ENCODE results near the gene FAM120AOS. TPM values are rescaled to one million over a fixed set of nuclear protein-coding genes. Genes with fewer than 3 reads are reported as not detected.

FAM120AOS gene
- 39.1 TPM for total RNA-seq
- long read RNA-seq, full-length matches to known transcripts: 94 of 116 reads
- long read RNA-seq, partial matches to known transcripts: 4 of 116 reads
- long read RNA-seq, other reads (novel, unspliced or antisense): 18 of 116 reads

GRCh38 chr9:93453047-93453914 is at the start of gene FAM120AOS:
TSS of gene FAM120AOS (minus strand) at chr9:93453581. CDS start at chr9:93452709, 872 bp downstream.
- intact Hi-C loops (cut with DNase I): loop anchor here (5.0 to 10.0 kb wide), 3 partner anchors 49 to 328 kb away; no protein-coding TSS in a partner anchor
- DNase-seq (ENCODE audit: low spot score): peak; percentile 97

- intact Hi-C loops (cut with DNase I): loop anchor here (5.0 kb wide), 1 partner anchor 49 kb away; the partner anchor contains the start of genes FAM120A and FAM120AOS
- no peak for DNase-seq (ENCODE audit: low spot score)
Observed at GRCh38 chr9:93501406-93501805, 48.0 kb upstream of the FAM120AOS start.

- DNase-seq (ENCODE audit: low spot score): no peak
- intact Hi-C loops (cut with DNase I): loop anchor here (5.0 kb wide), 1 partner anchor 48 kb away; the partner anchor contains the start of genes FAM120A and FAM120AOS
Observed at GRCh38 chr9:93500571-93501298, 47.4 kb upstream of the FAM120AOS start.

GRCh38 chr9:93496285-93496684 is 42.9 kb upstream of the FAM120AOS start:
- no peak for DNase-seq (ENCODE audit: low spot score)
- intact Hi-C loops (cut with DNase I): no loop called here

- intact Hi-C loops (cut with DNase I): no loop called here
- no peak for DNase-seq (ENCODE audit: low spot score)
Observed at GRCh38 chr9:93493949-93494348, 40.6 kb upstream of the FAM120AOS start.

GRCh38 chr9:93492327-93492726 is 38.9 kb upstream of the FAM120AOS start:
- DNase-seq (ENCODE audit: low spot score): no peak
- intact Hi-C loops (cut with DNase I): no loop called here

- no peak for DNase-seq (ENCODE audit: low spot score)
Observed at GRCh38 chr9:93491593-93492232, 38.3 kb upstream of the FAM120AOS start.

GRCh38 chr9:93488244-93488643 is 34.9 kb upstream of the FAM120AOS start:
- intact Hi-C loops (cut with DNase I): no loop called here
- no peak for DNase-seq (ENCODE audit: low spot score)

More at GRCh38 chr9:93491593-93492232, 38.3 kb upstream of the FAM120AOS start:
- intact Hi-C loops (cut with DNase I): no loop called here

GRCh38 chr9:93486268-93486667 is 32.9 kb upstream of the FAM120AOS start:
- intact Hi-C loops (cut with DNase I): no loop called here
- DNase-seq (ENCODE audit: low spot score): no peak

- intact Hi-C loops (cut with DNase I): no loop called here
- DNase-seq (ENCODE audit: low spot score): no peak
Observed at GRCh38 chr9:93483497-93483896, 30.1 kb upstream of the FAM120AOS start.

GRCh38 chr9:93480728-93481324 is 27.4 kb upstream of the FAM120AOS start:
- intact Hi-C loops (cut with DNase I): no loop called here
- no peak for DNase-seq (ENCODE audit: low spot score)

- no peak for DNase-seq (ENCODE audit: low spot score)
- intact Hi-C loops (cut with DNase I): no loop called here
Observed at GRCh38 chr9:93480262-93480661, 26.9 kb upstream of the FAM120AOS start.

- intact Hi-C loops (cut with DNase I): no loop called here
- DNase-seq (ENCODE audit: low spot score): no peak
Observed at GRCh38 chr9:93479726-93480125, 26.3 kb upstream of the FAM120AOS start.

GRCh38 chr9:93477397-93477796 is 24.0 kb upstream of the FAM120AOS start:
- DNase-seq (ENCODE audit: low spot score): no peak
- intact Hi-C loops (cut with DNase I): no loop called here

- intact Hi-C loops (cut with DNase I): no loop called here
- DNase-seq (ENCODE audit: low spot score): no peak
Observed at GRCh38 chr9:93476924-93477323, 23.5 kb upstream of the FAM120AOS start.

GRCh38 chr9:93475856-93476255 is 22.5 kb upstream of the FAM120AOS start:
- intact Hi-C loops (cut with DNase I): no loop called here
- DNase-seq (ENCODE audit: low spot score): no peak

- intact Hi-C loops (cut with DNase I): no loop called here
- DNase-seq (ENCODE audit: low spot score): no peak
Observed at GRCh38 chr9:93475108-93475507, 21.7 kb upstream of the FAM120AOS start.

- intact Hi-C loops (cut with DNase I): no loop called here
- DNase-seq (ENCODE audit: low spot score): no peak
Observed at GRCh38 chr9:93473411-93473810, 20.0 kb upstream of the FAM120AOS start.

GRCh38 chr9:93471124-93471523 is 17.7 kb upstream of the FAM120AOS start:
- intact Hi-C loops (cut with DNase I): no loop called here

More at GRCh38 chr9:93471124-93471523, 17.7 kb upstream of the FAM120AOS start:
- DNase-seq (ENCODE audit: low spot score): no peak

Data from cardiac septum (tissue), 1 donor.